IPS-NIHi11 (cell line): ENCODE measurements around the gene DNER.
"Not testable (repeated sequence)": the region's sequence is repeated elsewhere in the genome, so short reads cannot be mapped to it uniquely, and the experiment has no call there.

ENCODE experiments used
- DNase-seq: peaks from one replicate; pipeline ENCODE4 v3.0.0; 2012; ENCODE audit warnings: mixed read lengths, low spot score

Gene DNER

GRCh38 chr2:229388731-229389130 lies 325.6 kb downstream of the DNER start:
- no peak for DNase-seq

DNA sequence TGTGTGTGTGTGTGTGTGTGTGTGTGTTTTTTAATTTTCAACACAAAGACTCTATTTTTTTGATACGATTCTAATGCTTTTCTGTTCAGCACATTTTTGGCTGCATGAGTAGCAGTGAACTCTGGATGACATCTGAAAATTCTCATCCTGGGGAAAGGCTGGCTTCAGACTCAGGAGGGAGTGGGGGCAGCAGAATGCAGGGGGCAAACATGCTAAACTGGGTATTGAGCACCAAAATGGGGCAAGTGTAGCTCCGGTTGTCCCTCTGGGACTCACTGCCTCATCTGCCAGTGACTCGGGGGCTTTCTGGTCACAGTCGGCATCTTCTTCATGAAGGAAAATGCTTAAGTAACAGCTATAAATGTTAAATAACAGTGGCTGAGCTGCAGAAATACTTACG lies 326.5 kb downstream of the DNER start:
- no peak for DNase-seq

DNA sequence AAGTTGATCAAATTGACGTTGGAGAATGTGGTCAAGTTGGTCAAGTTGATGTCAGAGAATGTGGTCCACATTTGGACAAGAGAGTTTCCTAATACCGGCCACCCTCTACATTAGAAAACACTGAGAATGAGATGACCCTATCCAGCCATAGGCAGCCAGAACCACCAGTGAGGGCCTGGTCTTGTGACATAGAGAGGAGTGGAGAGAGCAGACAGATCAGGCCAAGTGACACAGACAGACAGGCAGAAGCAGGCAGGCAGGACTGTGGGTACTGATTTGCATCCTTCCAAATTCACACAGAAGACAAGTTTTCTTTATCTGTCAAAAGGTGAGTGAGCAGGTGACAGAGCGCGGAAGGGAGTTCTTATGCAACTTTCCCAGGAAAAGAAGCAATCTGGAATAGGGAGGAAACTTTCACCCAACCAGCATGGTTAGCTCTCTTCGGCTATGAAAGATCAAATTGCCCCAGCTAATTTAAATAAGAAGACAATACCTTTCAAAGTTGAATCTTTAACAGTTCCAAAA lies 334.2 kb downstream of the DNER start:
- no peak for DNase-seq

GRCh38 chr2:229378386-229378785 lies 336.0 kb downstream of the DNER start:
- DNase-seq, result no peak

DNA sequence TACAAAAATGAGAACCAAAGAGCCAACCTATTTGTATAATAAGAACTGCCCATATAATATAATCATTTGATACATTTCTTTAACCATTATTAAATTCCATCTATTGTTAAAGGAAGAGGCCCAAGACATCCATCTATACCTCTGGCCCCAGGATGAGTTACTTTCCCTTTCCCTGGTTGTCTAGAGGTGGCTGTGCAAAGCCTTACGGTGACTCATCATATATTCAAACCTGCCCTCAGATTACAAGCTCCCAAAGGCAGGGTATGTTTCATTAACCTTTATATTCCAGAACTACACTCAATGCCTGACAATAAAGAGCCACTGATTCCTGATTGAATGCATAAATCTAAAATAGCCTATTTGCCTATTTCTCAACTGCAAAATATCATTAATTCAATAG lies 337.5 kb downstream of the DNER start:
- no peak for DNase-seq

DNA sequence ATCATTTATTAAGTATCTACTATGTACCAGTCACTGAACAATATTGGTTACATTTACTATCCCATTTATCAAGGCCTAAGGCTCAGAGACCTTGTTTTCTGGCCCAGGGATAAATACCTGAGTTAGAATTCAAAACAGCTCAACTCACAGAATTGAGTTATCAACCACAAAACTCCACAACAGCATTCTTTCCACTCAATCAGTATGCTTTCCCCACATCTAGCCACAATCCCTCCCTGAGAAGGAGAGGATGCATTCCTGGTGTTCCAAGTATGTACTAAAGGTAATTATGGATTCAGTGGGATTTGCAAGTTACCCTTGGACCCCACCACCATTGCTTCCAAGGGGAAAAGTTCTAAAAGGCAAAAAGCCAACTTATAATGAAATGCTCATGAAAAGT lies 339.1 kb downstream of the DNER start:
- DNase-seq, result no peak

DNA sequence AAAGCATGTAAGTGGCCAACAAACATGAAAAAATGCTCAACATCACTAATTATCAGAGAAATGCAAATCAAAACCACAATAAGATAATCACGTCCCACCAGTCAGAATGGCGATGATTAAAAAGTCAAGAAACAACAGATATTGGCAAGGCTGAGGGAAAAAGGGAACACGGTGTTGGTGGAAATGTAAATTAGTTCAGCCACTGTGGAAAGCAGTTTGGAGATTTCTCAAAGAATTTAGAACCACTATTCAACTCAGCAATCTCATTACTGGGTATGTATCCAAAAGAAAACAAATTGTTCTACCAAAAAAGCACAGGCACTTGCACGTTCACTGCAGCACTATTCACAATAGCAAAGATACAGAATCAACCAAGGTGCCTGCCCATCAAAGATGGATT lies 341.0 kb downstream of the DNER start:
- DNase-seq, result not testable (repeated sequence)

DNA sequence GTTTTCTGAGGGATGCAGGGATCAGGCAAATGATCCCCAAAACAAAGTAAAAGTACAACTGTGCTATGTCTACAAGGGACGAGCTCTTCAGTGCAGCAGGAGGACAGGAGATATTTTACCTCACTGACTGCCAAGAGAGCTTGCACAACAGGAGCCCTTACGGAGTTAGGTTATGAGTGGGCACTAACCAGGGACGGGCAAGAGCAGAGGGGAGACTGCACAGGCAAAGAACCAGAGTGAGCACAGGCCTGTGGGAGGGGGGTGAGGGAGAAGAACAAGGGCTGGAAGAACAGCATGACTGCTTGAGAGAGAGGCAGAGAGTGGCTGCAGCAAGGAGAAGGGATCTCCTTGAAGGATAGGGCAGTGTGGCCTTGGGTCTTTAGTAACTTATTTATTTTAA lies 342.1 kb downstream of the DNER start:
- DNase-seq, result no peak

- no peak for DNase-seq
Measured at GRCh38 chr2:229371086-229371485, 343.3 kb downstream of the DNER start.

- no peak for DNase-seq
Measured at GRCh38 chr2:229370509-229370908, 343.8 kb downstream of the DNER start.

DNA sequence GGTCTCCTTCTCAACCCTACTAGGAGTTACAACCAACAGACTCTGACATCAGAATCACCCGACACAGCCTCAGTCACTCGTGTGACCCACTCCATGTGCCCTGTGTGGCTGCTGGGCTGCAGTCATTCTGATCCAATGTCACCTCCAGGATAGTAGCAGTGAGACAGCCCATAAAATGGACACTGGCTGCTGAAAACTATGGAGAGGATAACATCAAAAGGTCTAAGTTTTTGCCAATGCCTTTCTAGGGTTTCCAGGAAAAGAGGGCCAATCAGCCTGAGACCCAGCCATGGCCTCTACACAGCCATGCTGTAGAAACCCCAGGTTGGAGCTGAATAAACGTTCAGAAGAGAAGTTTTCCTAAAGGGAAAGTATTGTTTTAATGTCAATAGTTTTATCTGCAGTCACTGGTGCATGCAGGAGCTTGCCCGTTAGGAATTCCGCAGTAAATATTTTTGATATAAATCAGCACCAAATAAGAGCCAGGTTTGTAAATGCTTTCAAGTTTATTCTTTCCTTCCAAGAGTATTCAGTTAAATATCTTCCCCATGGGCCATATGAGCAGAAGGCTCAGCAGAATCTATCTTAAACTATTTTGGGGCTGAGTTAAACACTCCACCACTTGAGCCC lies 351.1 kb downstream of the DNER start:
- no peak for DNase-seq

- DNase-seq, result no peak
Measured at GRCh38 chr2:229350883-229351282, 363.5 kb downstream of the DNER start.

- DNase-seq, result no peak
Measured at GRCh38 chr2:229350117-229350805, 364.1 kb downstream of the DNER start.

DNA sequence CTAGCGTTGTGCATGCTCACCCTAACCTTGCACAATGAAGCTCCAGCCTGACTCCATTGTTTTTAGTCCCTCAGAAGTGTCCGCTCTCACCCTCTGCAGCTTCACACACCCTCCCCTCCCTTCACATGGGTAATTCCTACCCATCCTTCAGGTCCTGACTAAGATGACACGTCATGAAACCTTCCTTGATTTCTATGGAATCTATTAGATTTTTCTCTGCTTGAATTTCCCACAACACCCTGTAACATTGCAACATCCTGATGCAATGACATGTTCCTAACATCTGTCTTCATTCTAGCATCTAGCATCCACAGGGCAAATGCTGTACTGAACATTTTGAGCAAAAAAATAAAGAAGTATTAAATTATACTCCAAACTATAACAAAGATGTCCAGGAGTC lies 366.2 kb downstream of the DNER start:
- no peak for DNase-seq

DNA sequence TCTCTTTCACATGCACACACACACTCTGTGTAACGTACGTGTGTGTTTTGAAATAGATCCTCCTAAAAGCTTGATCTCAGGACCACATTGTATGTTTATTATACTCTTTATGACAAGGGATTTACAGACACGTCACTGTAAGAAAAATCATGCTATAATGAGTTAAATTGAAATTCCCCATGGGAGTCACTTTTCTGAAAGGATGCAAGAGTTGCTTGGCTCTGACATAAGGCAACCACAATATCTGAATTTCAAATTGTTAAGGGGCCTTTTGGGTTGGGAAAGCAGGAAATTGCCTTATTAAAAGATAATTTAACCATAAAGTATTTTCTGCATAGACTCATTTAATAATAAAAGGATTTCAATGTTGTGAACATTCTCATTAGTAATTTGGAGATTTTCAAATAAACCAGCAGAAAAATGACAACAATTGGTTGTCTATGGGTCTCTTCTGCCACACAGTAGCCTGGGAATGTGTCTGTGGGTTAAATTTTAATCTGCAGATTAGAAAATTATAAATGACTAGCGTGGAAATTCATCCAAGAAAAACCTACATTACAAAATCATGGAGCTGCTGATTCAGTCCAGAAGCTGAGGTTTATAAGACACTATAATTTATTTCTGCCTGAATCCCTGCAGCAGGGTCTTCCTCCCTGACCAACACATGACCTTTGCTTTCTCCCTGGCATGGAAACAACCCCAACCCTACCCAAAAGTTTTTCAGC lies 367.4 kb downstream of the DNER start:
- DNase-seq, result no peak

DNA sequence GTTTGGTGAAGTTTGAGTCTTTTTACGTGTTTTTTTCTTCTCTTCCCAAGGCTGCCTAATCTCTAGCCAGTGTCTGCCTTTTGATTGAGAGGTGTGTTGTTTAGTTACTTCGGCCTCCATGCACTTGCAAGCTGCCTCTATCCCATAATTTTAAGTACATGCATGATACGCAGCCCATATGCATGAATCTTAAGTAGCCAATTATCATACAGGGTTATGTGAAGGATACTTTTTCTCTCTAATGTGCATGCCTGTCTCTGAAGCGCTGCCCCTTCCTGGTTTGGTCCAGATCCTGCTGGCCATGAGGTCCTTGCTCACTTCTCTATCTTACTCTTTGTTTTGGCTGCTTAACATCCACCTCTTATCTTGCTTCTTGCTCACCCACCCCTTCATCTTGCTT lies 369.4 kb downstream of the DNER start:
- DNase-seq, result no peak

- no peak for DNase-seq
Measured at GRCh38 chr2:229344151-229344551, 370.2 kb downstream of the DNER start.

DNA sequence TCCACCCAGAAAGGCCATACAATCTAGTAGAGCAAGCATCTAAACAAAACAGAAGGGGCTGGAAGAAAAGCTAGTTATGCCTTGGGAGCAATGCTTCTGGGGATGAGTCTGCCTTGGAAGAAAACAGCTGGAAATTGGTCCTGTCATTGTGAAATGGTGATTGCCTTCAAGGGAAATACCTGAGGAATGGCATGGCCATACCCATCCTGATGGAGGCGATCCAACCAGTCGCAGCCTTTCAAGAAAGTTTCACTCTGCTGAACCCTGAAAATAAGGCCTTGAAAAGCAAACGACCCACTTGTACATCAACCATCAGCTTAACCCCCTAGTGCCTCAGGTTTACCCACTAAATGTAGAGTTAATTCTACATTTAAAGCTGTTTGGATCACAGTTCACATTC lies 370.7 kb downstream of the DNER start:
- DNase-seq, result no peak

DNA sequence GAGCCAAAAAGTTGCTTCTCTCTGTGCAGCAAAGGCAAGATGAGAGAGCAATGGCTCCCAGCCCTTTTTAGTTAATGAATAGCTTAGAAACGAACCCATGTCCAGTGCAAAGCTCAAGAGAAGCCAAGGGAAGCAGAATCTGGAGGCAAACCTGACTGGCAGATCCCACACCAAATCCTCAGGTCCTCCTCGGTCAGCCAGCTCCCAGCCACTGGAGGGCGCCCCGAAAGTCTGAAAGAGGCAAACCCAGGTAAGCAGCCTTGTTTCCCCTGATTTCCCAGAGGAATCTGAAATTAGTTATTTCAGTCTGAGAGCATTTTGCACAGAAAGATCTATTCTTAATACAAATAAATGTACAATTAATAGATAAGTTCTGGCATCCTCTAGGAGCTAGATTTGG lies 372.0 kb downstream of the DNER start:
- peak; percentile 77 for DNase-seq

DNA sequence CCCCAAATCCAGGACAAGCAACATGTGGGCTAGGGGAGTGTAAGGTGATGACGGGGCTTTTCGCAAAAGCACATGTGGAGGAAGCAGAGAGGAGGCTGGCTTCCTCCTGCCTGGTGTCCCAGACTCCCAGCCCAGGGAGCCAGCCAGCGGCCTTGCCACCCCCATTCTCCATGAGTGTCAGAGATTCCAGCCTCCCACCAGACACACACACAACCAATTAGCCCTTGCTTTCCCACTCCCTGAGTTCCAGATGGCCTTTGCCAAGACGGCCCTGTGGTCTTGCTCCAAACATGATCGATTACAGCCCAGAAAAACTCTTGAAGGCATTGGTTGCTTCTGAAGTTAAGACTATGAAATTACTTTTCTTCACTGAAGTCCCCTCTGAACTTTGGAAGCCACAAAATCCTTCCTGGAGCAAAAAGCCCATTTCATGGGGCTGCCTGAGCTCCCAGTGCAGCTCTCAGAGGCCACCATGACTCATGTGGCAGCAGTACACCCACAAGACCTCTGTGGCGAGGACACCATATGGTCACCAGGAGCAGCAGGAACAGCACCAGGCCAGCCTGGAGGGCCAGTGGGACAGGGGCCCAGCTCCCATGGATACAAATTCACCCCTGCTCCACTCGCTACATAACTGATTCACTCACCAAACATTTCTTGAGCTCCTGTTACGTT lies 374.1 kb downstream of the DNER start:
- DNase-seq, result no peak

- DNase-seq, result no peak
Measured at GRCh38 chr2:229339618-229340017, 374.7 kb downstream of the DNER start.

DNA sequence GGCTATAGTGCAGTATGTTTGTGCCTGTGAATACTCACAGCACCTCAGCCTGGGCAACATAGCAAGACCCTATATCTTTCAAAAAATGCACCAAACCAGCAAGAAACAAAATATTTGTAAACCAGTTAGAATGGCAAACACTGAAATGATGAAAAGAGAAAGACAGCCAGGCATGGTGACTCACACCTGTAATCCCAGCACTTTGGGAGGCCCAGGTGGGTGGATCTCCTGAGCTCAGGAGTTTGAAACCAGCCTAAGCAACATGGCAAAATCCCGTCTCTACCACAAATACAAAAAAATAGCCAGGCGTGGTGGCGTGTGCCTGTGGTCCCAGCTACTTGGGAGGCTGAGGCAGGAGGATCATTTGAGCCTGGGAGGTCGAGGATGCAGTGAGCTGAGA lies 375.2 kb downstream of the DNER start:
- not testable (repeated sequence) for DNase-seq
